HepG2 (cell line): ENCODE data around the gene JPH2. TPM values are rescaled to one million over a fixed set of nuclear protein-coding genes. Genes with fewer than 3 reads are reported as not detected.

Experiments used
- ATAC-seq: fragments of 200-7000 bp; cut with Tn5 transposase; 3 replicates; pipeline ENCODE4 v1.9.1; 2020; ENCODE audit warnings: mild to moderate bottlenecking, moderate library complexity
- BruUV-seq: library from RNA; stranded (reverse); fragments of 400-500 nt; replicated peaks from 2 replicates; lab custom pipeline; 2021; lab: Mats Ljungman, UMichigan
- CTCF ChIA-PET: fragments of 300-600 bp; formaldehyde crosslinking; extraction: SDS; loops from one replicate; lab custom pipeline; 2021; ENCODE audit warnings: low total read pairs, inconsistent platforms, low intra/inter-chr PET ratio; lab: Yijun Ruan, JAX
- POLR2A ChIA-PET: fragments of 350-600 bp; sonication (Branson Sonifier 250); formaldehyde crosslinking; loops from one replicate; lab custom pipeline; 2020; ENCODE audit warnings: antibody characterized with exemption, inconsistent platforms; lab: Yijun Ruan, JAX
- DNase-seq: peaks from one replicate; pipeline ENCODE4 v3.0.0-alpha.2; 2015; ENCODE audit warnings: low spot score
- FAIRE-seq: peaks from 3 replicates; lab custom pipeline; 2011; peaks lifted over from hg19 to GRCh38; lab: Jason Lieb, UNC
- H2AFZ ChIP-seq: one replicate; pipeline ENCODE4 v1.6.1; 2011; ENCODE audit warnings: low read length, inconsistent platforms
- H3K27ac ChIP-seq: fragments of 300-600 bp; 3 replicates; pipeline ENCODE4 v1.8.0; 2011; ENCODE audit warnings: mixed run types, mild to moderate bottlenecking, mixed read lengths, low read length, inconsistent platforms; ENCODE audit not compliant: insufficient read depth; ENCODE audit errors: extremely low read length
- H3K27me3 ChIP-seq, 2 experiments: fragments of 200-600 bp in 1 of 2; 2 replicates in 1 of 2; 3 replicates in 1 of 2; pipeline versions ENCODE4 v1.6.0 to v1.8.0; 2011; ENCODE audit warnings: low read length in 2 of 2, mild to moderate bottlenecking in 2 of 2, moderate library complexity in 2 of 2, inconsistent platforms in 1 of 2; ENCODE audit not compliant: insufficient read depth in 2 of 2, control insufficient read depth in 1 of 2
- H3K36me3 ChIP-seq, 2 experiments: fragments of 200-600 bp in 1 of 2; replicated peaks in 1 of 2; 2 replicates in 1 of 2; 3 replicates in 1 of 2; pipeline versions ENCODE4 v1.5.1 to v1.8.0; 2011; ENCODE audit warnings: low read length in 2 of 2, inconsistent platforms in 1 of 2; ENCODE audit not compliant: insufficient read depth in 2 of 2, control insufficient read depth in 1 of 2
- H3K4me1 ChIP-seq: 2 replicates; pipeline ENCODE4 v1.5.1; 2012; ENCODE audit warnings: low read length, inconsistent platforms; ENCODE audit not compliant: insufficient read depth
- H3K4me2 ChIP-seq: 2 replicates; pipeline ENCODE4 v1.6.0; 2011; ENCODE audit warnings: low read depth, low read length, inconsistent platforms
- H3K4me3 ChIP-seq, 3 experiments: fragments of 200-600 bp in 1 of 3; sonication (generic), shearing (Covaris generic) in 1 of 3; replicated peaks in 1 of 3; 2 replicates each; pipeline ENCODE4 v1.5.1; 2011 to 2016; ENCODE audit warnings: low read length in 3 of 3, inconsistent platforms in 2 of 3, low read depth in 2 of 3, mild to moderate bottlenecking in 2 of 3, control low read depth in 1 of 3, mixed read lengths in 1 of 3; ENCODE audit not compliant: insufficient read depth in 1 of 3
- H3K79me2 ChIP-seq: one replicate; pipeline ENCODE4 v1.6.1; 2011; ENCODE audit warnings: low read length, inconsistent platforms; ENCODE audit not compliant: insufficient read depth
- H3K9ac ChIP-seq: 2 replicates; pipeline ENCODE4 v1.6.0; 2011; ENCODE audit warnings: mild to moderate bottlenecking, low read depth, low read length, inconsistent platforms; ENCODE audit not compliant: insufficient read depth
- H3K9me3 ChIP-seq: 2 replicates; pipeline ENCODE4 v1.5.1; 2012; ENCODE audit warnings: mild to moderate bottlenecking, low read length
- H4K20me1 ChIP-seq: 2 replicates; pipeline ENCODE4 v1.6.0; 2011; ENCODE audit warnings: inconsistent platforms, mild to moderate bottlenecking, low read length, moderate library complexity; ENCODE audit not compliant: insufficient read depth
- EEA1 ChIP-seq: sonication (generic); formaldehyde crosslinking; IDR thresholded peaks from 2 replicates; pipeline ENCODE4 v1.5.1; 2020; ENCODE audit warnings: mild to moderate bottlenecking, missing genetic modification reagents, borderline replicate concordance
- PCBP1 ChIP-seq: fragments of 200-400 bp; formaldehyde crosslinking; IDR thresholded peaks from 2 replicates; pipeline ENCODE4 v1.6.1; 2017; ENCODE audit warnings: mild to moderate bottlenecking, low read depth, low read length, borderline replicate concordance
- PHF5A ChIP-seq: IDR thresholded peaks from one replicate; pipeline ENCODE4 v1.6.1; 2018; ENCODE audit warnings: low read depth, missing genetic modification reagents; ENCODE audit not compliant: unreplicated experiment
- RBM22 ChIP-seq: fragments of 200-400 bp; formaldehyde crosslinking; optimal IDR thresholded peaks from 2 replicates; pipeline ENCODE3; 2017; ENCODE audit warnings: mild to moderate bottlenecking, low read length, moderate library complexity
- TEAD3 ChIP-seq: optimal IDR thresholded peaks from 2 replicates; pipeline ENCODE3; 2016; ENCODE audit warnings: borderline replicate concordance
- ZNF547 ChIP-seq: sonication (generic); formaldehyde crosslinking; IDR thresholded peaks from 2 replicates; pipeline ENCODE4 v1.5.1; 2020; ENCODE audit warnings: mild to moderate bottlenecking, missing genetic modification reagents
- ZNF577 ChIP-seq: sonication (generic); formaldehyde crosslinking; IDR thresholded peaks from 2 replicates; pipeline ENCODE4 v1.4.0; 2020; ENCODE audit warnings: mild to moderate bottlenecking, low read depth, missing genetic modification reagents, borderline replicate concordance
- WGBS: methylation state at CpG from one replicate; pipeline ENCODE4 v1.1.6; 2017; ENCODE audit warnings: low lambda C conversion rate; 5-methylcytosine and 5-hydroxymethylcytosine counted together
- in situ Hi-C: cut with HindIII; loops from 2 replicates; pipeline ENCODE4 v1.10.0; 2017; ENCODE audit warnings: low pct_unique_long_range_greater_than_20kb; ENCODE audit not compliant: extremely low pct_ligation_motif_present
- intact Hi-C: fragments of 100-400 bp; cut with micrococcal nuclease; formaldehyde crosslinking; loops from one replicate; pipeline ENCODE4 v1.10.0; 2022; ENCODE audit not compliant: unreplicated experiment
- polyA plus RNA-seq, 8 experiments: library from polyadenylated mRNA; depleted of rRNA in 3 of 8; stranded (reverse) in 7 of 8; unstranded in 1 of 8; fragments of >200 nt; fragmentation: Illumina TruSeq in 4 of 8; extraction: Trizol in 4 of 8; gene quantifications; 2 replicates each; pipeline versions ENCODE4 v1.2.1 to v1.2.3, GENCODE V29; 2011 to 2016; ENCODE audit warnings: low read depth in 4 of 8, missing spikeins in 1 of 8, mixed read lengths in 1 of 8; ENCODE audit not compliant: insufficient read depth in 1 of 8
- total RNA-seq, 5 experiments: library from RNA; depleted of rRNA; stranded (reverse); fragments of >200 nt; fragmentation: Illumina TruSeq; extraction: Trizol; gene quantifications; 2 replicates each; pipeline ENCODE4 v1.2.3, GENCODE V29; 2016; ENCODE audit warnings: low read depth in 1 of 5
- TF ChIP-seq, protein P1 (sequence below): sonication (generic); formaldehyde crosslinking; IDR thresholded peaks from 2 replicates; pipeline ENCODE4 v1.4.0; 2020; ENCODE audit warnings: missing genetic modification reagents, borderline replicate concordance

The JPH2 gene
- total and polyA plus RNA-seq, 2 of the 13 experiments (the other 11 are each of a cell fraction or from before 2014, with no cell fraction given) = 0.42 TPM; not detected in 1

DNA sequence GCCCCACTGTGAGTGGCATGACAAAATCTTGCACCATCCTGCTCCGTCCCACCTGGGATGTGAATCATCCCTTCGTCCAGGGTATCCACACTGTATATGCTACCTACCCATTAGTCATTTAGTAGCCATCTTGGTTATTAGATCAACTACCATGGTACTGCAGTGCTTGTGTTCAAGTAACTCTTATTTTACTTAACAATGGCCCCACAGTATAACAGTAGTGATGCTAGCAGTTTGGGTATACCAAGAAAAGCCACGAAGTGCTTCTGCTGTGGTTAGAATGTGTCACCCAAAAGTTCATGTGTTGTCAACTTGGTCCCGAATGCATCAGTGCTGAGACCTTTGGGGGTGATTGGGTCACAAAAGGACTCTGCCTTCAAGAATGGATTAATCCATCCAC is 11.9 kb upstream of the JPH2 start:
- in situ Hi-C loops (no loop called here), intact Hi-C loops (no loop called here)
- no peak overlapping the region for H3K4me3 ChIP-seq
- no peak for TF ChIP-seq EEA1 (CRISPR knock-in tag)
- TF ChIP-seq ZNF547 (CRISPR knock-in tag) = no peak
- TF ChIP-seq, protein P1, sequence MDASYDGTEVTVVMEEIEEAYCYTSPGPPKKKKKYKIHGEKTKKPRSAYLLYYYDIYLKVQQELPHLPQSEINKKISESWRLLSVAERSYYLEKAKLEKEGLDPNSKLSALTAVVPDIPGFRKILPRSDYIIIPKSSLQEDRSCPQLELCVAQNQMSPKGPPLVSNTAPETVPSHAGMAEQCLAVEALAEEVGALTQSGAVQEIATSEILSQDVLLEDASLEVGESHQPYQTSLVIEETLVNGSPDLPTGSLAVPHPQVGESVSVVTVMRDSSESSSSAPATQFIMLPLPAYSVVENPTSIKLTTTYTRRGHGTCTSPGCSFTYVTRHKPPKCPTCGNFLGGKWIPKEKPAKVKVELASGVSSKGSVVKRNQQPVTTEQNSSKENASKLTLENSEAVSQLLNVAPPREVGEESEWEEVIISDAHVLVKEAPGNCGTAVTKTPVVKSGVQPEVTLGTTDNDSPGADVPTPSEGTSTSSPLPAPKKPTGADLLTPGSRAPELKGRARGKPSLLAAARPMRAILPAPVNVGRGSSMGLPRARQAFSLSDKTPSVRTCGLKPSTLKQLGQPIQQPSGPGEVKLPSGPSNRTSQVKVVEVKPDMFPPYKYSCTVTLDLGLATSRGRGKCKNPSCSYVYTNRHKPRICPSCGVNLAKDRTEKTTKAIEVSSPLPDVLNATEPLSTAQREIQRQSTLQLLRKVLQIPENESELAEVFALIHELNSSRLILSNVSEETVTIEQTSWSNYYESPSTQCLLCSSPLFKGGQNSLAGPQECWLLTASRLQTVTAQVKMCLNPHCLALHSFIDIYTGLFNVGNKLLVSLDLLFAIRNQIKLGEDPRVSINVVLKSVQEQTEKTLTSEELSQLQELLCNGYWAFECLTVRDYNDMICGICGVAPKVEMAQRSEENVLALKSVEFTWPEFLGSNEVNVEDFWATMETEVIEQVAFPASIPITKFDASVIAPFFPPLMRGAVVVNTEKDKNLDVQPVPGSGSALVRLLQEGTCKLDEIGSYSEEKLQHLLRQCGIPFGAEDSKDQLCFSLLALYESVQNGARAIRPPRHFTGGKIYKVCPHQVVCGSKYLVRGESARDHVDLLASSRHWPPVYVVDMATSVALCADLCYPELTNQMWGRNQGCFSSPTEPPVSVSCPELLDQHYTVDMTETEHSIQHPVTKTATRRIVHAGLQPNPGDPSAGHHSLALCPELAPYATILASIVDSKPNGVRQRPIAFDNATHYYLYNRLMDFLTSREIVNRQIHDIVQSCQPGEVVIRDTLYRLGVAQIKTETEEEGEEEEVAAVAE (CRISPR knock-in tag) = no peak
- TF ChIP-seq PHF5A = no peak
- no peak for TF ChIP-seq ZNF577 (CRISPR knock-in tag)
- peak; percentile 56 for TF ChIP-seq RBM22
- TF ChIP-seq TEAD3 (CRISPR knock-in tag) = no peak
- TF ChIP-seq PCBP1 = no peak
- ChIA-PET CTCF (no interaction called here), POLR2A (no interaction called here)
- no TSS peak for BruUV-seq
- H3K9ac ChIP-seq = no peak overlapping the region
- H3K79me2 ChIP-seq = peaks cover 43% of the 10 kb centered on the region
- no peaks in the 10 kb centered on the region for H3K4me1 ChIP-seq
- WGBS = 97% methylated on average over 4 of the region's 4 CpGs
- DNase-seq = no peak
- peaks cover 35 to 74% of the 10 kb centered on the region in 2 experiments for H3K36me3 ChIP-seq
- H3K27ac ChIP-seq = no peak overlapping the region
- no peak overlapping the region for H2AFZ ChIP-seq
- peaks cover 7% of the 10 kb centered on the region for H4K20me1 ChIP-seq
- no peak for ATAC-seq
- no peak overlapping the region for H3K4me2 ChIP-seq
- H3K9me3 ChIP-seq = no peaks in the 10 kb centered on the region
- no peaks in the 10 kb centered on the region for H3K27me3 ChIP-seq
- FAIRE-seq = no peak
